Measurements from ENCODE around the gene PFDN6. TPM values are rescaled to one million over a fixed set of nuclear protein-coding genes. Genes with fewer than 3 reads are reported as not detected.

Gene PFDN6
- total and polyA plus RNA-seq, 2 experiments from 2014 or later: 56.1 to 62.2 TPM

GRCh38 chr6:33315793-33316602 is 26.6 kb downstream of the PFDN6 start:
- TF ChIP-seq ZNF462 (CRISPR knock-in tag; IDR thresholded peaks at IDR 0.05) (no peak), REST (IDR thresholded peaks at IDR 0.05; ENCODE audit: unreplicated experiment) (peak; percentile 36)
- H3K4me3 ChIP-seq: no peak overlapping the region; the same call in 1 of the 2 replicates
- peak overlapping the region; percentile 31; the same call in 1 of the 2 replicates for H3K27ac Mint-ChIP-seq
- peaks cover 4% of the 10 kb centered on the region; the same call in 1 of the 2 replicates for H4K20me1 ChIP-seq (replicated peaks; ENCODE audit: insufficient read depth)
- no peak overlapping the region for H3K27ac ChIP-seq (ENCODE audit: low read depth)
- H3F3A ChIP-seq (replicated peaks; ENCODE audit: low read depth): peaks cover 30% of the 10 kb centered on the region
- DNase-seq (ENCODE audit: low spot score): no peak
- H3K36me3 Mint-ChIP-seq (ENCODE audit: low read depth): peaks cover 31% of the 10 kb centered on the region
- H3K27me3 ChIP-seq (ENCODE audit: insufficient read depth): no peaks in the 10 kb centered on the region
- no peak overlapping the region for H2AFZ ChIP-seq
- H3K9me3 Mint-ChIP-seq: no peaks in the 10 kb centered on the region; the same call in 1 of the 3 replicates
- peak overlapping the region; percentile 99 for H3K4me2 ChIP-seq
- H3K36me3 ChIP-seq (ENCODE audit: insufficient read depth): peaks cover 14% of the 10 kb centered on the region
- H3K27me3 Mint-ChIP-seq (ENCODE audit: insufficient read depth, low read depth, poor library complexity): peaks cover 28% of the 10 kb centered on the region
- H3K4me1 Mint-ChIP-seq: peaks cover 61% of the 10 kb centered on the region
- no peaks in the 10 kb centered on the region for H3K9me2 ChIP-seq (ENCODE audit: insufficient read depth)
- H3K4me3 Mint-ChIP-seq: peak overlapping the region; percentile 93
- H3K79me2 ChIP-seq (replicated peaks; ENCODE audit: insufficient read depth): peaks cover 26% of the 10 kb centered on the region
- peaks cover 42% of the 10 kb centered on the region for H3K4me1 ChIP-seq (ENCODE audit: insufficient read depth)
- no peak for ATAC-seq
